OCI-LY7 (cell line): ENCODE measurements around the gene CRHBP. TPM values are rescaled to one million over a fixed set of nuclear protein-coding genes. Genes with fewer than 3 reads are reported as not detected.

Experiments used
- BruUV-seq: library from RNA; stranded (reverse); fragments of 400-500 nt; replicated peaks from 2 replicates; lab custom pipeline; 2021; lab: Mats Ljungman, UMichigan
- CTCF ChIA-PET: fragments of 300-600 bp; sonication (Branson Sonifier 250); formaldehyde crosslinking; loops from one replicate; lab custom pipeline; 2022; ENCODE audit warnings: antibody characterized with exemption; ENCODE audit not compliant: unreplicated experiment; lab: Charles Lee
- POLR2A ChIA-PET: fragments of 300-600 bp; sonication (Branson Sonifier 250); formaldehyde crosslinking; loops from one replicate; lab custom pipeline; 2022; ENCODE audit warnings: antibody characterized with exemption; lab: Charles Lee
- DNase-seq: peaks from one replicate; pipeline ENCODE4 v3.0.0-alpha.2; 2015; ENCODE audit warnings: low spot score
- H2AFZ ChIP-seq: fragments of 200-600 bp; sonication (generic), shearing (Covaris generic); 2 replicates; pipeline ENCODE4 v1.6.1; 2014; ENCODE audit warnings: mild to moderate bottlenecking, antibody characterized with exemption, low read length, moderate library complexity
- H3K27ac ChIP-seq: fragments of 200-600 bp; sonication (generic); 2 replicates; pipeline ENCODE4 v1.5.1; 2014; ENCODE audit warnings: mixed run types, low read depth, mild to moderate bottlenecking, moderate library complexity, low read length, inconsistent platforms; ENCODE audit not compliant: poor library complexity, severe bottlenecking
- H3K36me3 ChIP-seq: fragments of 200-600 bp; sonication (generic); 2 replicates; pipeline ENCODE4 v1.6.1; 2014; ENCODE audit warnings: mild to moderate bottlenecking, antibody characterized with exemption, low read length, moderate library complexity, mixed read lengths; ENCODE audit not compliant: insufficient read depth
- H3K4me1 ChIP-seq: fragments of 200-600 bp; sonication (generic); 2 replicates; pipeline ENCODE4 v1.5.1; 2014; ENCODE audit warnings: mild to moderate bottlenecking, low read length; ENCODE audit not compliant: insufficient read depth, poor library complexity, severe bottlenecking
- H3K4me2 ChIP-seq: fragments of 200-600 bp; sonication (generic); 2 replicates; pipeline ENCODE4 v1.6.1; 2014; ENCODE audit warnings: mild to moderate bottlenecking, low read length
- H3K4me3 ChIP-seq: fragments of 200-600 bp; sonication (generic); 2 replicates; pipeline ENCODE4 v1.5.1; 2014; ENCODE audit warnings: mild to moderate bottlenecking, low read depth, low read length; ENCODE audit not compliant: poor library complexity, severe bottlenecking
- H3K79me2 ChIP-seq: fragments of 200-600 bp; sonication (generic); 2 replicates; pipeline ENCODE4 v1.6.1; 2016; ENCODE audit warnings: low read depth, mild to moderate bottlenecking, low read length, moderate library complexity, mixed read lengths; ENCODE audit not compliant: insufficient read depth
- H3K9me2 ChIP-seq: fragments of 200-600 bp; sonication (generic); 2 replicates; pipeline ENCODE4 v1.6.1; 2016; ENCODE audit warnings: mild to moderate bottlenecking, low read length, mixed read lengths; ENCODE audit not compliant: insufficient read depth
- H3K9me3 ChIP-seq: fragments of 200-600 bp; sonication (generic); 2 replicates; pipeline ENCODE4 v1.6.1; 2014; ENCODE audit warnings: mild to moderate bottlenecking, mixed run types, low read length, mixed read lengths
- H4K20me1 ChIP-seq: fragments of 200-600 bp; sonication (generic); 2 replicates; pipeline ENCODE4 v1.6.1; 2014; ENCODE audit warnings: mild to moderate bottlenecking, antibody characterized with exemption, low read length, moderate library complexity, mixed read lengths; ENCODE audit not compliant: insufficient read depth
- EZH2phosphoT487 ChIP-seq: fragments of 200-600 bp; sonication (generic); IDR thresholded peaks from 2 replicates; pipeline ENCODE4 v1.6.1; 2018; ENCODE audit warnings: low read depth, borderline replicate concordance, mild to moderate bottlenecking, mixed run types, antibody characterized with exemption, low read length, moderate library complexity, mixed read lengths
- intact Hi-C: fragments of 100-400 bp; cut with micrococcal nuclease; formaldehyde crosslinking; loops from one replicate; pipeline ENCODE4 v1.10.0; 2022; ENCODE audit not compliant: unreplicated experiment
- total RNA-seq, 2 experiments: library from RNA; depleted of rRNA in 1 of 2; stranded (reverse); fragments of >200 nt in 1 of 2; shearing (Covaris generic) in 1 of 2; gene quantifications; 2 replicates each; pipeline ENCODE4 v1.2.3, GENCODE V29; 2014 to 2022
- TF ChIP-seq, protein P1 (sequence below): fragments of 200-600 bp; sonication (generic); conservative IDR thresholded peaks from 2 replicates; pipeline ENCODE4 v1.5.1; 2014; ENCODE audit warnings: mild to moderate bottlenecking, antibody characterized with exemption, low read length, moderate library complexity, mixed read lengths

Gene CRHBP
- total RNA-seq, 2 experiments from 2014 or later = 40.3 to 41.6 TPM

DNA sequence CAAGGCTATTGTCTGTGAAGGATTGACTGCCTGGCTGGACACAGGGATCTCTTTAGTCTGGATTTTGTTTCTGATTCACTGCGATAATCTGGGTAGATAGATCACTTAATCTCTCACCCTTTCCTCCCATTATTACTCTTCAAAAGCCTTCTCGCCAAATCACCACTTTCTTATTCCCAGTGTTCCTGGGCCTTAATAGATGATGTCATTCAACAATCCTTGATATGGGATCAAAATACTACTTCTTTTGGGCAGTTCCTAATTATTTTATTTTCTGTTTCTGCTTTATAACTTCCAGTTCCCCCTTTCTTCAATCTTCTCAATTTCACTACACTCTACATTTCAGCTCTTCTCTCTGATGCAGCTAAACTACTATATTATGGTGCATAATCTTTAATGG, 6.8 kb upstream of the CRHBP start:
- intact Hi-C loops = no loop called here
- H3K36me3 ChIP-seq = peaks cover 41% of the 10 kb centered on the region
- BruUV-seq = no TSS peak
- peaks cover 35% of the 10 kb centered on the region; the same call in 1 of the 2 replicates for H3K79me2 ChIP-seq
- ChIA-PET CTCF (no interaction called here), POLR2A (interaction anchor here (0.6 kb wide), 1 partner anchor 65 kb away, joined by 3 read pairs; no protein-coding TSS in a partner anchor)
- H3K27ac ChIP-seq = no peak overlapping the region
- peaks cover 5% of the 10 kb centered on the region; the same call in 1 of the 2 replicates for H3K9me3 ChIP-seq
- TF ChIP-seq EZH2phosphoT487 = no peak
- TF ChIP-seq, protein P1, sequence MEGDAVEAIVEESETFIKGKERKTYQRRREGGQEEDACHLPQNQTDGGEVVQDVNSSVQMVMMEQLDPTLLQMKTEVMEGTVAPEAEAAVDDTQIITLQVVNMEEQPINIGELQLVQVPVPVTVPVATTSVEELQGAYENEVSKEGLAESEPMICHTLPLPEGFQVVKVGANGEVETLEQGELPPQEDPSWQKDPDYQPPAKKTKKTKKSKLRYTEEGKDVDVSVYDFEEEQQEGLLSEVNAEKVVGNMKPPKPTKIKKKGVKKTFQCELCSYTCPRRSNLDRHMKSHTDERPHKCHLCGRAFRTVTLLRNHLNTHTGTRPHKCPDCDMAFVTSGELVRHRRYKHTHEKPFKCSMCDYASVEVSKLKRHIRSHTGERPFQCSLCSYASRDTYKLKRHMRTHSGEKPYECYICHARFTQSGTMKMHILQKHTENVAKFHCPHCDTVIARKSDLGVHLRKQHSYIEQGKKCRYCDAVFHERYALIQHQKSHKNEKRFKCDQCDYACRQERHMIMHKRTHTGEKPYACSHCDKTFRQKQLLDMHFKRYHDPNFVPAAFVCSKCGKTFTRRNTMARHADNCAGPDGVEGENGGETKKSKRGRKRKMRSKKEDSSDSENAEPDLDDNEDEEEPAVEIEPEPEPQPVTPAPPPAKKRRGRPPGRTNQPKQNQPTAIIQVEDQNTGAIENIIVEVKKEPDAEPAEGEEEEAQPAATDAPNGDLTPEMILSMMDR = no peak
- H3K9me2 ChIP-seq = no peaks in the 10 kb centered on the region
- H3K4me2 ChIP-seq = no peak overlapping the region
- no peak overlapping the region for H3K4me3 ChIP-seq
- H2AFZ ChIP-seq = no peak overlapping the region
- H3K4me1 ChIP-seq = no peaks in the 10 kb centered on the region
- DNase-seq = no peak
- no peaks in the 10 kb centered on the region for H4K20me1 ChIP-seq

DNA sequence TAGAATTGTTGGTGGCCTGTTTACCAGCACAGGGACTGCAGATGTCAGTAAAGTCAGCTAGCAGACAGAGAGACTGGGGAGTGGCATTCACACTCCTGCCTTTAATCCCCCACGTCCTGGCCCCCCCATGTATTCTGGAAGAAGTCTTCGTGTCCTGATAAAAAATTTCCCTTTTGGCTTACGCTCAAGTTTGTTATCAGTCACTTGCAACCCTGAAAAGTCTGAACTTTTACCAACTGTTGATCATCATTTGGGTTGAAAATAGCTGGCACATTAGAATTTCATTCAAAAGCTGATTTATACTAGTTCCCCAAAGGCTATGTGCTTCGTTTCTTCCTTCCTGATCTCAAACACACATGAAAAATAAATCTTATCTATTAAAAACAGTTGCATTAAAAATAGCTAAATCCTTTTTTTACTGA, 5.8 kb upstream of the CRHBP start:
- ChIA-PET CTCF (no interaction called here), POLR2A (no interaction called here)
- intact Hi-C loops = no loop called here
- peaks cover 41% of the 10 kb centered on the region for H3K36me3 ChIP-seq
- H3K4me3 ChIP-seq = no peak overlapping the region
- BruUV-seq = no TSS peak
- H3K9me3 ChIP-seq = peaks cover 5% of the 10 kb centered on the region; the same call in 1 of the 2 replicates
- TF ChIP-seq, protein P1 = no peak
- no peak for TF ChIP-seq EZH2phosphoT487
- no peaks in the 10 kb centered on the region for H4K20me1 ChIP-seq
- no peak overlapping the region for H3K4me2 ChIP-seq
- H2AFZ ChIP-seq = no peak overlapping the region
- no peak overlapping the region for H3K27ac ChIP-seq
- DNase-seq = no peak
- H3K79me2 ChIP-seq = peaks cover 32% of the 10 kb centered on the region; the same call in 1 of the 2 replicates
- H3K4me1 ChIP-seq = no peaks in the 10 kb centered on the region
- no peaks in the 10 kb centered on the region for H3K9me2 ChIP-seq

- Histone ChIP-seq H3K27ac (no peak overlapping the region), H3K4me2 (no peak overlapping the region), H3K9me2 (no peaks in the 10 kb centered on the region), H3K9me3 (no peaks in the 10 kb centered on the region), H3K79me2 (peaks cover 7% of the 10 kb centered on the region; the same call in 1 of the 2 replicates), H4K20me1 (no peaks in the 10 kb centered on the region), H3K4me1 (peaks cover 3% of the 10 kb centered on the region), H2AFZ (no peak overlapping the region), H3K4me3 (no peak overlapping the region), H3K36me3 (peaks cover 77% of the 10 kb centered on the region)
- no TSS peak for BruUV-seq
- intact Hi-C loops = no loop called here
- POLR2A ChIA-PET = interaction anchor here (1.2 kb wide), 1 partner anchor 18 kb away, joined by 4 read pairs; no protein-coding TSS in a partner anchor
- TF ChIP-seq EZH2phosphoT487 = no peak
- TF ChIP-seq, protein P1 = no peak
- CTCF ChIA-PET = no interaction called here
- DNase-seq = no peak
These were observed 922 bp downstream of the CRHBP start for GRCh38 chr5:76953551-76954382.
